Stimulated activated naive CD4-positive, alpha-beta T cell treated with Interleukin-2 at 50 U/mL for 16 hours (primary cell): ENCODE results near the gene PRR29.
"Not testable (repeated sequence)": the region's sequence is repeated elsewhere in the genome, so short reads cannot be mapped to it uniquely, and the experiment has no call there.

Experiments used
- DNase-seq: peaks from one replicate; lab custom pipeline; 2025; lab: John Stamatoyannopoulos, UW

Gene PRR29

GRCh38 chr17:63997341-63998048 lies 656 bp upstream of the PRR29 start:
- DNase-seq = no peak

- no peak for DNase-seq
Measured at GRCh38 chr17:63998721-63999679, 849 bp downstream of the PRR29 start.

GRCh38 chr17:63999680-64000531 lies 1.8 kb downstream of the PRR29 start:
- no peak for DNase-seq

GRCh38 chr17:64001091-64001579 lies 3.0 kb downstream of the PRR29 start:
- no peak for DNase-seq

GRCh38 chr17:64001763-64002529 lies 3.8 kb downstream of the PRR29 start:
- DNase-seq = no peak

GRCh38 chr17:64002658-64003525 lies 4.7 kb downstream of the PRR29 start:
- DNase-seq = no peak

- DNase-seq = no peak
Measured at GRCh38 chr17:64003526-64004121, 5.5 kb downstream of the PRR29 start.

- no peak for DNase-seq
Measured at GRCh38 chr17:64004218-64004770, 6.1 kb downstream of the PRR29 start.

GRCh38 chr17:64004903-64005733 lies 7.0 kb downstream of the PRR29 start:
- DNase-seq = no peak

GRCh38 chr17:64005734-64006167 lies 7.6 kb downstream of the PRR29 start:
- DNase-seq = no peak

GRCh38 chr17:64006361-64007088 lies 8.4 kb downstream of the PRR29 start:
- no peak for DNase-seq

GRCh38 chr17:64007089-64007837 lies 9.1 kb downstream of the PRR29 start:
- DNase-seq = not testable (repeated sequence)

- DNase-seq = no peak
Measured at GRCh38 chr17:64007838-64008282, 9.7 kb downstream of the PRR29 start.

- no peak for DNase-seq
Measured at GRCh38 chr17:64008346-64008745, 10.2 kb downstream of the PRR29 start.

GRCh38 chr17:64008830-64009229 lies 10.7 kb downstream of the PRR29 start:
- DNase-seq = no peak

GRCh38 chr17:64009571-64010402 lies 11.6 kb downstream of the PRR29 start:
- no peak for DNase-seq
